Neural crest cell (in vitro differentiated cells): ENCODE data around the gene ALG12. TPM values are rescaled to one million over a fixed set of nuclear protein-coding genes. Genes with fewer than 3 reads are reported as not detected.

Experiments used
- DNase-seq: peaks from one replicate; pipeline ENCODE4 v3.0.0; 2021; ENCODE audit warnings: low read depth, mixed read lengths, low spot score
- H3K27ac Mint-ChIP-seq: one replicate; pipeline ENCODE4 v1.8.0; 2021; ENCODE audit warnings: mild to moderate bottlenecking, mixed read lengths; ENCODE audit not compliant: unreplicated experiment
- H3K27me3 Mint-ChIP-seq: 2 replicates; pipeline ENCODE4 v1.8.0; 2021; ENCODE audit warnings: low read depth, mild to moderate bottlenecking, mixed read lengths
- H3K36me3 Mint-ChIP-seq: 2 replicates; pipeline ENCODE4 v1.8.0; 2021; ENCODE audit warnings: low read depth, mild to moderate bottlenecking, mixed read lengths
- H3K4me1 Mint-ChIP-seq: 2 replicates; pipeline ENCODE4 v1.8.0; 2021; ENCODE audit warnings: mixed read lengths
- H3K4me3 Mint-ChIP-seq: one replicate; pipeline ENCODE4 v1.8.0; 2021; ENCODE audit warnings: mild to moderate bottlenecking, mixed read lengths
- H3K9me3 Mint-ChIP-seq: 2 replicates; pipeline ENCODE4 v1.8.0; 2021; ENCODE audit warnings: mixed read lengths
- CTCF ChIP-seq: fragments of 200-600 bp; sonication (generic); conservative IDR thresholded peaks from 2 replicates; pipeline ENCODE4 v1.5.0; 2021; ENCODE audit warnings: antibody characterized with exemption, mild to moderate bottlenecking
- total RNA-seq: library from RNA; stranded (reverse); gene quantifications from 2 replicates; pipeline ENCODE4 v1.2.1, GENCODE V29; 2021

Gene ALG12
- total RNA-seq, 1 donor from 2014 or later: 21.2 TPM

- DNase-seq: no peak
- no peaks in the 10 kb centered on the region for H3K27me3 Mint-ChIP-seq
- no peak overlapping the region for H3K4me3 Mint-ChIP-seq
- H3K4me1 Mint-ChIP-seq: peaks cover 17% of the 10 kb centered on the region
- no peak for TF ChIP-seq CTCF
- peaks cover 38% of the 10 kb centered on the region for H3K9me3 Mint-ChIP-seq
- H3K36me3 Mint-ChIP-seq: peaks cover 71% of the 10 kb centered on the region
- no peak overlapping the region for H3K27ac Mint-ChIP-seq
Measured at GRCh38 chr22:49869086-49869830, 49.0 kb downstream of the ALG12 start.

- Mint-ChIP-seq H3K27me3 (no peaks in the 10 kb centered on the region), H3K4me1 (peaks cover 12% of the 10 kb centered on the region), H3K27ac (no peak overlapping the region), H3K4me3 (no peak overlapping the region), H3K36me3 (peaks cover 61% of the 10 kb centered on the region), H3K9me3 (peaks cover 36% of the 10 kb centered on the region)
- no peak for DNase-seq
- TF ChIP-seq CTCF: no peak
Measured at GRCh38 chr22:49867303-49868265, 50.7 kb downstream of the ALG12 start.

- peaks cover 55% of the 10 kb centered on the region for H3K36me3 Mint-ChIP-seq
- no peak for DNase-seq
Measured at GRCh38 chr22:49866646-49867045, 51.6 kb downstream of the ALG12 start.

GRCh38 chr22:49866134-49866533 is 52.1 kb downstream of the ALG12 start:
- H3K36me3 Mint-ChIP-seq: peaks cover 55% of the 10 kb centered on the region
- peaks cover 36% of the 10 kb centered on the region for H3K9me3 Mint-ChIP-seq
- no peak for TF ChIP-seq CTCF
- no peaks in the 10 kb centered on the region for H3K27me3 Mint-ChIP-seq
- no peak for DNase-seq
- H3K4me3 Mint-ChIP-seq: peak overlapping the region; percentile 41
- H3K27ac Mint-ChIP-seq: no peak overlapping the region
- peaks cover 12% of the 10 kb centered on the region for H3K4me1 Mint-ChIP-seq

More at GRCh38 chr22:49866646-49867045, 51.6 kb downstream of the ALG12 start:
- H3K4me3 Mint-ChIP-seq: no peak overlapping the region
- H3K27ac Mint-ChIP-seq: no peak overlapping the region
- H3K9me3 Mint-ChIP-seq: peaks cover 36% of the 10 kb centered on the region
- H3K4me1 Mint-ChIP-seq: peaks cover 11% of the 10 kb centered on the region
- no peaks in the 10 kb centered on the region for H3K27me3 Mint-ChIP-seq
- TF ChIP-seq CTCF: no peak

- DNase-seq: no peak
- H3K27ac Mint-ChIP-seq: no peak overlapping the region
- H3K9me3 Mint-ChIP-seq: peaks cover 31% of the 10 kb centered on the region
- H3K4me1 Mint-ChIP-seq: peaks cover 12% of the 10 kb centered on the region
- TF ChIP-seq CTCF: no peak
- H3K4me3 Mint-ChIP-seq: no peak overlapping the region
- H3K27me3 Mint-ChIP-seq: no peaks in the 10 kb centered on the region
- H3K36me3 Mint-ChIP-seq: peaks cover 49% of the 10 kb centered on the region
Measured at GRCh38 chr22:49865156-49865555, 53.1 kb downstream of the ALG12 start.
